HepG2 (cell line): ENCODE results near the gene CTPS2. TPM values are rescaled to one million over a fixed set of nuclear protein-coding genes. Genes with fewer than 3 reads are reported as not detected.

ENCODE experiments used
- ATAC-seq: fragments of 200-7000 bp; cut with Tn5 transposase; 3 replicates; pipeline ENCODE4 v1.9.1; 2020; ENCODE audit warnings: mild to moderate bottlenecking, moderate library complexity
- BruUV-seq: library from RNA; stranded (reverse); fragments of 400-500 nt; replicated peaks from 2 replicates; lab custom pipeline; 2021; lab: Mats Ljungman, UMichigan
- CTCF ChIA-PET: fragments of 300-600 bp; formaldehyde crosslinking; extraction: SDS; loops from one replicate; lab custom pipeline; 2021; ENCODE audit warnings: low total read pairs, inconsistent platforms, low intra/inter-chr PET ratio; lab: Yijun Ruan, JAX
- POLR2A ChIA-PET: fragments of 350-600 bp; sonication (Branson Sonifier 250); formaldehyde crosslinking; loops from one replicate; lab custom pipeline; 2020; ENCODE audit warnings: antibody characterized with exemption, inconsistent platforms; lab: Yijun Ruan, JAX
- DNase-seq: peaks from one replicate; pipeline ENCODE4 v3.0.0-alpha.2; 2015; ENCODE audit warnings: low spot score
- FAIRE-seq: peaks from 3 replicates; lab custom pipeline; 2011; peaks lifted over from hg19 to GRCh38; lab: Jason Lieb, UNC
- H2AFZ ChIP-seq: one replicate; pipeline ENCODE4 v1.6.1; 2011; ENCODE audit warnings: low read length, inconsistent platforms
- H3K27ac ChIP-seq: fragments of 300-600 bp; 3 replicates; pipeline ENCODE4 v1.8.0; 2011; ENCODE audit warnings: mixed run types, mild to moderate bottlenecking, mixed read lengths, low read length, inconsistent platforms; ENCODE audit not compliant: insufficient read depth; ENCODE audit errors: extremely low read length
- H3K27me3 ChIP-seq, 2 experiments: fragments of 200-600 bp in 1 of 2; 2 replicates in 1 of 2; 3 replicates in 1 of 2; pipeline versions ENCODE4 v1.6.0 to v1.8.0; 2011; ENCODE audit warnings: low read length in 2 of 2, mild to moderate bottlenecking in 2 of 2, moderate library complexity in 2 of 2, inconsistent platforms in 1 of 2; ENCODE audit not compliant: insufficient read depth in 2 of 2, control insufficient read depth in 1 of 2
- H3K36me3 ChIP-seq, 2 experiments: fragments of 200-600 bp in 1 of 2; replicated peaks in 1 of 2; 2 replicates in 1 of 2; 3 replicates in 1 of 2; pipeline versions ENCODE4 v1.5.1 to v1.8.0; 2011; ENCODE audit warnings: low read length in 2 of 2, inconsistent platforms in 1 of 2; ENCODE audit not compliant: insufficient read depth in 2 of 2, control insufficient read depth in 1 of 2
- H3K4me1 ChIP-seq: 2 replicates; pipeline ENCODE4 v1.5.1; 2012; ENCODE audit warnings: low read length, inconsistent platforms; ENCODE audit not compliant: insufficient read depth
- H3K4me2 ChIP-seq: 2 replicates; pipeline ENCODE4 v1.6.0; 2011; ENCODE audit warnings: low read depth, low read length, inconsistent platforms
- H3K4me3 ChIP-seq, 3 experiments: fragments of 200-600 bp in 1 of 3; sonication (generic), shearing (Covaris generic) in 1 of 3; replicated peaks in 1 of 3; 2 replicates each; pipeline ENCODE4 v1.5.1; 2011 to 2016; ENCODE audit warnings: low read length in 3 of 3, inconsistent platforms in 2 of 3, low read depth in 2 of 3, mild to moderate bottlenecking in 2 of 3, control low read depth in 1 of 3, mixed read lengths in 1 of 3; ENCODE audit not compliant: insufficient read depth in 1 of 3
- H3K79me2 ChIP-seq: one replicate; pipeline ENCODE4 v1.6.1; 2011; ENCODE audit warnings: low read length, inconsistent platforms; ENCODE audit not compliant: insufficient read depth
- H3K9ac ChIP-seq: 2 replicates; pipeline ENCODE4 v1.6.0; 2011; ENCODE audit warnings: mild to moderate bottlenecking, low read depth, low read length, inconsistent platforms; ENCODE audit not compliant: insufficient read depth
- H3K9me3 ChIP-seq: 2 replicates; pipeline ENCODE4 v1.5.1; 2012; ENCODE audit warnings: mild to moderate bottlenecking, low read length
- H4K20me1 ChIP-seq: 2 replicates; pipeline ENCODE4 v1.6.0; 2011; ENCODE audit warnings: inconsistent platforms, mild to moderate bottlenecking, low read length, moderate library complexity; ENCODE audit not compliant: insufficient read depth
- ADNP ChIP-seq: sonication (generic); formaldehyde crosslinking; IDR thresholded peaks from 2 replicates; pipeline ENCODE4 v1.4.0; 2020; ENCODE audit warnings: missing genetic modification reagents
- ATF2 ChIP-seq: sonication (generic); formaldehyde crosslinking; IDR thresholded peaks from 2 replicates; pipeline ENCODE4 v1.4.0; 2020; ENCODE audit warnings: missing genetic modification reagents
- CCDC6 ChIP-seq: sonication (generic); formaldehyde crosslinking; IDR thresholded peaks from 2 replicates; pipeline ENCODE4 v1.8.1; 2022; ENCODE audit warnings: mild to moderate bottlenecking, missing genetic modification reagents, moderate library complexity
- IRF1 ChIP-seq: sonication (generic); formaldehyde crosslinking; IDR thresholded peaks from 2 replicates; pipeline ENCODE4 v1.4.0; 2020; ENCODE audit warnings: low read depth, mild to moderate bottlenecking, missing genetic modification reagents
- JUN ChIP-seq: sonication (generic); formaldehyde crosslinking; IDR thresholded peaks from 2 replicates; pipeline ENCODE4 v1.4.0; 2020; ENCODE audit warnings: mild to moderate bottlenecking, missing genetic modification reagents
- POGK ChIP-seq: sonication (generic); formaldehyde crosslinking; conservative IDR thresholded peaks from 2 replicates; pipeline ENCODE4 v1.8.0; 2022; ENCODE audit warnings: mild to moderate bottlenecking, moderate library complexity, missing genetic modification reagents
- POLR2AphosphoS2 ChIP-seq: IDR thresholded peaks from 2 replicates; pipeline ENCODE4 v1.6.1; 2011; ENCODE audit warnings: low read depth, low read length, improper control_type of control experiment
- RCOR2 ChIP-seq: IDR thresholded peaks from 2 replicates; pipeline ENCODE4 v1.6.1; 2016; ENCODE audit warnings: missing biosample characterization, missing genetic modification reagents
- TBL1XR1 ChIP-seq: fragments of 150-350 bp; IDR thresholded peaks from 2 replicates; pipeline ENCODE4 v1.6.1; 2014; ENCODE audit warnings: borderline replicate concordance, low read length; ENCODE audit not compliant: partially characterized antibody
- YY1 ChIP-seq: IDR thresholded peaks from 2 replicates; pipeline ENCODE4 v1.6.1; 2011; ENCODE audit warnings: low read length, low read depth, moderate library complexity, mild to moderate bottlenecking; ENCODE audit not compliant: insufficient read depth, insufficient replicate concordance
- ZNF558 ChIP-seq: sonication (generic); formaldehyde crosslinking; IDR thresholded peaks from 2 replicates; pipeline ENCODE4 v1.9.0; 2022; ENCODE audit warnings: mild to moderate bottlenecking, missing genetic modification reagents, borderline replicate concordance
- ZNF772 ChIP-seq: sonication (generic); formaldehyde crosslinking; IDR thresholded peaks from 2 replicates; pipeline ENCODE4 v1.5.0; 2020; ENCODE audit warnings: mild to moderate bottlenecking, missing genetic modification reagents
- ZSCAN5A ChIP-seq: sonication (generic); formaldehyde crosslinking; IDR thresholded peaks from 2 replicates; pipeline ENCODE4 v1.8.0; 2022; ENCODE audit warnings: mild to moderate bottlenecking, missing genetic modification reagents, borderline replicate concordance
- WGBS: methylation state at CpG from one replicate; pipeline ENCODE4 v1.1.6; 2017; ENCODE audit warnings: low lambda C conversion rate; 5-methylcytosine and 5-hydroxymethylcytosine counted together
- in situ Hi-C: cut with HindIII; loops from 2 replicates; pipeline ENCODE4 v1.10.0; 2017; ENCODE audit warnings: low pct_unique_long_range_greater_than_20kb; ENCODE audit not compliant: extremely low pct_ligation_motif_present
- intact Hi-C: fragments of 100-400 bp; cut with micrococcal nuclease; formaldehyde crosslinking; loops from one replicate; pipeline ENCODE4 v1.10.0; 2022; ENCODE audit not compliant: unreplicated experiment
- polyA plus RNA-seq, 8 experiments: library from polyadenylated mRNA; depleted of rRNA in 3 of 8; stranded (reverse) in 7 of 8; unstranded in 1 of 8; fragments of >200 nt; fragmentation: Illumina TruSeq in 4 of 8; extraction: Trizol in 4 of 8; gene quantifications; 2 replicates each; pipeline versions ENCODE4 v1.2.1 to v1.2.3, GENCODE V29; 2011 to 2016; ENCODE audit warnings: low read depth in 4 of 8, missing spikeins in 1 of 8, mixed read lengths in 1 of 8; ENCODE audit not compliant: insufficient read depth in 1 of 8
- total RNA-seq, 5 experiments: library from RNA; depleted of rRNA; stranded (reverse); fragments of >200 nt; fragmentation: Illumina TruSeq; extraction: Trizol; gene quantifications; 2 replicates each; pipeline ENCODE4 v1.2.3, GENCODE V29; 2016; ENCODE audit warnings: low read depth in 1 of 5
- TF ChIP-seq, protein P1 (sequence below): sonication (generic); formaldehyde crosslinking; IDR thresholded peaks from 2 replicates; pipeline ENCODE4 v1.4.0; 2020; ENCODE audit warnings: mild to moderate bottlenecking, missing genetic modification reagents, borderline replicate concordance

CTPS2 gene
- total and polyA plus RNA-seq, 2 of the 13 experiments (the other 11 are each of a cell fraction or from before 2014, with no cell fraction given) = 10.3 to 26.1 TPM

DNA sequence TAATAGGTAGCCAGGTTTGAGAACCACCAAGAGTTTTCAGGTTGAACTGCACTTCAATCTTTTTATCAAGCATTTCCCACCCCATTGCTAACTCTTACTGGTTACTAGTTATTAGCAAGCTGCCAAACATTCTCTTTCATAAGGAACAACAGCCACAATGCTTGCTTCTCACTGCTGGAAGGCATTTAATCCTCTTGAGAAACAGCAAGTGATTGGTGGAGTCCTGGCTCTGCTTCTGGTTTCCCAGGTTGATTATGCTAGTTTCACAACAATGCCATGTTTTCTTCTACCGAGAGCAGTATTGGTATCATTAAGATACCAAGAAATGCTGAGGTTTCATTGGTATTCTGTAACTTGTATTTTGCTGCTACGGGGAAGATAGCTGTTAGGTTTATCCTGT is 41.5 kb upstream of the CTPS2 start:
- no peaks in the 10 kb centered on the region for H3K27me3 ChIP-seq
- H3K4me3 ChIP-seq = no peak overlapping the region
- H3K79me2 ChIP-seq = no peaks in the 10 kb centered on the region
- BruUV-seq = no TSS peak
- H3K9me3 ChIP-seq = no peaks in the 10 kb centered on the region
- ChIA-PET POLR2A (no interaction called here), CTCF (no interaction called here)
- 100% methylated on average over 2 of the region's 2 CpGs for WGBS
- DNase-seq = no peak
- intact Hi-C loops = no loop called here
- H3K4me2 ChIP-seq = no peak overlapping the region
- H3K4me1 ChIP-seq = no peaks in the 10 kb centered on the region
- H3K36me3 ChIP-seq = peaks cover 2 to 23% of the 10 kb centered on the region in 2 experiments; a peak in 3 of 5 replicates
- FAIRE-seq = no peak
- H3K27ac ChIP-seq = no peak overlapping the region
- no peak overlapping the region for H3K9ac ChIP-seq
- H2AFZ ChIP-seq = no peak overlapping the region
- ATAC-seq = no peak
- H4K20me1 ChIP-seq = no peaks in the 10 kb centered on the region
- in situ Hi-C loops = no loop called here
- TF ChIP-seq ZNF558 (CRISPR knock-in tag) = no peak
- TF ChIP-seq YY1 = no peak
- no peak for TF ChIP-seq ADNP
- TF ChIP-seq TBL1XR1 = no peak
- TF ChIP-seq, protein P1, sequence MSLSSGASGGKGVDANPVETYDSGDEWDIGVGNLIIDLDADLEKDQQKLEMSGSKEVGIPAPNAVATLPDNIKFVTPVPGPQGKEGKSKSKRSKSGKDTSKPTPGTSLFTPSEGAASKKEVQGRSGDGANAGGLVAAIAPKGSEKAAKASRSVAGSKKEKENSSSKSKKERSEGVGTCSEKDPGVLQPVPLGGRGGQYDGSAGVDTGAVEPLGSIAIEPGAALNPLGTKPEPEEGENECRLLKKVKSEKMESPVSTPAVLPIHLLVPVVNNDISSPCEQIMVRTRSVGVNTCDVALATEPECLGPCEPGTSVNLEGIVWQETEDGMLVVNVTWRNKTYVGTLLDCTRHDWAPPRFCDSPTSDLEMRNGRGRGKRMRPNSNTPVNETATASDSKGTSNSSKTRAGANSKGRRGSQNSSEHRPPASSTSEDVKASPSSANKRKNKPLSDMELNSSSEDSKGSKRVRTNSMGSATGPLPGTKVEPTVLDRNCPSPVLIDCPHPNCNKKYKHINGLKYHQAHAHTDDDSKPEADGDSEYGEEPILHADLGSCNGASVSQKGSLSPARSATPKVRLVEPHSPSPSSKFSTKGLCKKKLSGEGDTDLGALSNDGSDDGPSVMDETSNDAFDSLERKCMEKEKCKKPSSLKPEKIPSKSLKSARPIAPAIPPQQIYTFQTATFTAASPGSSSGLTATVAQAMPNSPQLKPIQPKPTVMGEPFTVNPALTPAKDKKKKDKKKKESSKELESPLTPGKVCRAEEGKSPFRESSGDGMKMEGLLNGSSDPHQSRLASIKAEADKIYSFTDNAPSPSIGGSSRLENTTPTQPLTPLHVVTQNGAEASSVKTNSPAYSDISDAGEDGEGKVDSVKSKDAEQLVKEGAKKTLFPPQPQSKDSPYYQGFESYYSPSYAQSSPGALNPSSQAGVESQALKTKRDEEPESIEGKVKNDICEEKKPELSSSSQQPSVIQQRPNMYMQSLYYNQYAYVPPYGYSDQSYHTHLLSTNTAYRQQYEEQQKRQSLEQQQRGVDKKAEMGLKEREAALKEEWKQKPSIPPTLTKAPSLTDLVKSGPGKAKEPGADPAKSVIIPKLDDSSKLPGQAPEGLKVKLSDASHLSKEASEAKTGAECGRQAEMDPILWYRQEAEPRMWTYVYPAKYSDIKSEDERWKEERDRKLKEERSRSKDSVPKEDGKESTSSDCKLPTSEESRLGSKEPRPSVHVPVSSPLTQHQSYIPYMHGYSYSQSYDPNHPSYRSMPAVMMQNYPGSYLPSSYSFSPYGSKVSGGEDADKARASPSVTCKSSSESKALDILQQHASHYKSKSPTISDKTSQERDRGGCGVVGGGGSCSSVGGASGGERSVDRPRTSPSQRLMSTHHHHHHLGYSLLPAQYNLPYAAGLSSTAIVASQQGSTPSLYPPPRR = no peak
- no peak for TF ChIP-seq ZSCAN5A (CRISPR knock-in tag)
- TF ChIP-seq JUN (CRISPR knock-in tag) = no peak
- TF ChIP-seq IRF1 (CRISPR knock-in tag) = no peak
- TF ChIP-seq POLR2AphosphoS2 = no peak
- TF ChIP-seq ATF2 (CRISPR knock-in tag) = no peak
- TF ChIP-seq RCOR2 (CRISPR knock-in tag) = no peak
- no peak for TF ChIP-seq CCDC6 (CRISPR knock-in tag)
- TF ChIP-seq POGK (CRISPR knock-in tag) = no peak
- TF ChIP-seq ZNF772 (CRISPR knock-in tag) = no peak
